IMR-90 (cell line): ENCODE measurements around the gene TAF1B. TPM values are rescaled to one million over a fixed set of nuclear protein-coding genes. Genes with fewer than 3 reads are reported as not detected.

Source experiments
- ATAC-seq: fragments of 200-7000 bp; cut with Tn5 transposase; 2 replicates; pipeline ENCODE4 v1.9.1; 2020; ENCODE audit warnings: low read depth, mild to moderate bottlenecking, moderate library complexity
- BruUV-seq: library from RNA; stranded (reverse); fragments of 400-500 nt; replicated peaks from 2 replicates; lab custom pipeline; 2021; lab: Mats Ljungman, UMichigan
- CTCF ChIA-PET: fragments of 300-600 bp; formaldehyde crosslinking; extraction: SDS; loops from one replicate; lab custom pipeline; 2021; ENCODE audit warnings: antibody characterized with exemption; lab: Yijun Ruan, JAX
- POLR2A ChIA-PET: fragments of 300-600 bp; sonication (Branson Sonifier 250); formaldehyde crosslinking; loops from one replicate; lab custom pipeline; 2022; ENCODE audit warnings: antibody characterized with exemption; ENCODE audit not compliant: unreplicated experiment; lab: Charles Lee
- DNase-seq: peaks from one replicate; pipeline ENCODE4 v3.0.0; 2013
- H2AFZ ChIP-seq: replicated peaks from 2 replicates; pipeline ENCODE3; 2013; ENCODE audit warnings: low read length, mild to moderate bottlenecking; ENCODE audit not compliant: poor library complexity
- H2AK5ac ChIP-seq: 2 replicates; pipeline ENCODE4 v1.6.1; 2013; ENCODE audit warnings: low read depth, low read length, inconsistent platforms
- H2AK9ac ChIP-seq: replicated peaks from 2 replicates; pipeline ENCODE3; 2013; ENCODE audit warnings: mild to moderate bottlenecking, low read depth, low read length, moderate library complexity; ENCODE audit not compliant: poor library complexity
- H2BK120ac ChIP-seq: 2 replicates; pipeline ENCODE4 v1.6.1; 2013; ENCODE audit warnings: low read depth, low read length, inconsistent platforms
- H2BK15ac ChIP-seq: 3 replicates; pipeline ENCODE4 v1.6.1; 2013; ENCODE audit warnings: low read depth, low read length, inconsistent platforms
- H2BK20ac ChIP-seq: 2 replicates; pipeline ENCODE4 v1.6.1; 2013; ENCODE audit warnings: low read depth, mild to moderate bottlenecking, inconsistent platforms, low read length, moderate library complexity
- H2BK5ac ChIP-seq: 2 replicates; pipeline ENCODE4 v1.6.1; 2013; ENCODE audit warnings: mild to moderate bottlenecking, low read depth, low read length, inconsistent platforms; ENCODE audit not compliant: poor library complexity, severe bottlenecking
- H3K14ac ChIP-seq: replicated peaks from 2 replicates; pipeline ENCODE4 v1.6.1; 2013; ENCODE audit warnings: low read depth, low read length, inconsistent platforms
- H3K18ac ChIP-seq: 2 replicates; pipeline ENCODE4 v1.6.1; 2013; ENCODE audit warnings: low read depth, low read length, control low read depth
- H3K23ac ChIP-seq: 2 replicates; pipeline ENCODE4 v1.6.1; 2013; ENCODE audit warnings: low read depth, low read length, inconsistent platforms
- H3K27ac ChIP-seq: 2 replicates; pipeline ENCODE4 v1.5.1; 2013; ENCODE audit warnings: mild to moderate bottlenecking, control low read depth, low read length; ENCODE audit not compliant: insufficient read depth
- H3K27me3 ChIP-seq: 2 replicates; pipeline ENCODE4 v1.6.1; 2013; ENCODE audit warnings: low read length; ENCODE audit not compliant: control insufficient read depth, insufficient read depth
- H3K36me3 ChIP-seq: 2 replicates; pipeline ENCODE4 v1.6.1; 2013; ENCODE audit warnings: low read length, mixed read lengths; ENCODE audit not compliant: control insufficient read depth, insufficient read depth
- H3K4ac ChIP-seq: 2 replicates; pipeline ENCODE4 v1.6.1; 2013; ENCODE audit warnings: low read depth, low read length, inconsistent platforms
- H3K4me1 ChIP-seq: 2 replicates; pipeline ENCODE4 v1.6.1; 2013; ENCODE audit warnings: low read length, mixed read lengths; ENCODE audit not compliant: control insufficient read depth, insufficient read depth
- H3K4me2 ChIP-seq: 2 replicates; pipeline ENCODE4 v1.6.1; 2013; ENCODE audit warnings: low read depth, mild to moderate bottlenecking, control low read depth, low read length, moderate library complexity
- H3K4me3 ChIP-seq: 2 replicates; pipeline ENCODE4 v1.5.1; 2013; ENCODE audit warnings: low read depth, mild to moderate bottlenecking, control low read depth, low read length, moderate library complexity; ENCODE audit not compliant: insufficient read depth
- H3K56ac ChIP-seq: 2 replicates; pipeline ENCODE4 v1.6.1; 2013; ENCODE audit warnings: low read length, inconsistent platforms; ENCODE audit not compliant: insufficient read depth; ENCODE audit errors: extremely low read depth
- H3K79me1 ChIP-seq, 2 experiments: 2 replicates each; pipeline ENCODE4 v1.6.1; 2013; ENCODE audit warnings: low read length in 2 of 2, inconsistent platforms in 1 of 2, low read depth in 1 of 2
- H3K9ac ChIP-seq: 2 replicates; pipeline ENCODE4 v1.6.1; 2013; ENCODE audit warnings: low read depth, low read length, control low read depth
- H3K9me1 ChIP-seq: 2 replicates; pipeline ENCODE4 v1.6.1; 2013; ENCODE audit warnings: low read length, inconsistent platforms; ENCODE audit not compliant: insufficient read depth
- H3K9me3 ChIP-seq: 2 replicates; pipeline ENCODE4 v1.6.1; 2013; ENCODE audit warnings: low read length; ENCODE audit not compliant: control insufficient read depth, insufficient read depth
- H4K20me1 ChIP-seq: 2 replicates; pipeline ENCODE4 v1.6.1; 2013; ENCODE audit warnings: low read length, inconsistent platforms; ENCODE audit not compliant: insufficient read depth
- H4K5ac ChIP-seq: 2 replicates; pipeline ENCODE4 v1.6.1; 2013; ENCODE audit warnings: mild to moderate bottlenecking, low read depth, low read length, control low read depth
- H4K8ac ChIP-seq, 2 experiments: 2 replicates each; pipeline ENCODE4 v1.6.1; 2013; ENCODE audit warnings: low read depth in 2 of 2, low read length in 2 of 2, control low read depth in 1 of 2, inconsistent platforms in 1 of 2
- H4K91ac ChIP-seq: 2 replicates; pipeline ENCODE4 v1.6.1; 2013; ENCODE audit warnings: low read depth, low read length, inconsistent platforms; ENCODE audit not compliant: insufficient read depth
- ELK1 ChIP-seq: fragments of 150-350 bp; IDR thresholded peaks from 2 replicates; pipeline ENCODE4 v1.6.1; 2016; ENCODE audit warnings: low read depth, mild to moderate bottlenecking, low read length, moderate library complexity, borderline replicate concordance
- FOS ChIP-seq: fragments of 150-350 bp; IDR thresholded peaks from 2 replicates; pipeline ENCODE4 v1.6.1; 2016; ENCODE audit warnings: low read depth, low read length
- NFE2L2 ChIP-seq: fragments of 150-350 bp; IDR thresholded peaks from 2 replicates; pipeline ENCODE4 v1.6.1; 2016; ENCODE audit warnings: low read depth, mild to moderate bottlenecking, low read length
- POLR2A ChIP-seq: IDR thresholded peaks from 2 replicates; pipeline ENCODE4 v1.6.1; 2012; ENCODE audit warnings: mild to moderate bottlenecking, low read depth, low read length
- RAD21 ChIP-seq: IDR thresholded peaks from 2 replicates; pipeline ENCODE4 v1.6.1; 2012; ENCODE audit warnings: low read length, improper control_type of control experiment
- RCOR1 ChIP-seq: IDR thresholded peaks from 2 replicates; pipeline ENCODE4 v1.6.1; 2012; ENCODE audit warnings: mild to moderate bottlenecking, low read length, improper control_type of control experiment; ENCODE audit not compliant: insufficient replicate concordance
- USF2 ChIP-seq: fragments of 150-350 bp; IDR thresholded peaks from 2 replicates; pipeline ENCODE4 v1.6.1; 2017; ENCODE audit warnings: mild to moderate bottlenecking, antibody characterized with exemption, low read length, low read depth
- WGBS, 2 experiments: methylation state at CpG; one replicate each; pipeline versions ENCODE4 v1.1.5 to v1.1.7; 2013; ENCODE audit warnings: missing lambda C conversion rate in 2 of 2; ENCODE audit not compliant: insufficient read length in 1 of 2; ENCODE audit errors: extremely low coverage in 2 of 2; 5-methylcytosine and 5-hydroxymethylcytosine counted together
- dilution Hi-C: fragments of 300-500 bp; cut with HindIII; formaldehyde crosslinking; loops from one replicate; pipeline ENCODE4 v1.14.3; 2018; ENCODE audit warnings: low sequenced_read_pairs; ENCODE audit not compliant: unreplicated experiment
- in situ Hi-C: fragments of 300-500 bp; cut with MboI; formaldehyde crosslinking; loops from 3 replicates; pipeline ENCODE4 v1.14.3; 2019; ENCODE audit warnings: low sequenced_read_pairs, inconsistent platforms, mixed read lengths
- intact Hi-C: fragments of 100-400 bp; cut with micrococcal nuclease; formaldehyde crosslinking; loops from 2 replicates; pipeline ENCODE4 v1.10.0; 2022
- polyA plus RNA-seq, 3 experiments: library from polyadenylated mRNA; depleted of rRNA; stranded (reverse); fragments of >200 nt; gene quantifications; 2 replicates each; pipeline ENCODE4 v1.2.3, GENCODE V29; 2012; ENCODE audit warnings: low replicate concordance in 1 of 3
- total RNA-seq: library from RNA; depleted of rRNA; stranded (reverse); fragments of >200 nt; gene quantifications from 2 replicates; pipeline ENCODE4 v1.2.3, GENCODE V29; 2012
- TF ChIP-seq, protein P1 (sequence below): conservative IDR thresholded peaks from 2 replicates; pipeline ENCODE4 v1.5.1; 2012; ENCODE audit warnings: mild to moderate bottlenecking, low read depth, low read length, improper control_type of control experiment

The TAF1B gene
- total and polyA plus RNA-seq, 2 of the 4 experiments (the other 2 are of a cell fraction): 8.4 to 19.9 TPM

DNA sequence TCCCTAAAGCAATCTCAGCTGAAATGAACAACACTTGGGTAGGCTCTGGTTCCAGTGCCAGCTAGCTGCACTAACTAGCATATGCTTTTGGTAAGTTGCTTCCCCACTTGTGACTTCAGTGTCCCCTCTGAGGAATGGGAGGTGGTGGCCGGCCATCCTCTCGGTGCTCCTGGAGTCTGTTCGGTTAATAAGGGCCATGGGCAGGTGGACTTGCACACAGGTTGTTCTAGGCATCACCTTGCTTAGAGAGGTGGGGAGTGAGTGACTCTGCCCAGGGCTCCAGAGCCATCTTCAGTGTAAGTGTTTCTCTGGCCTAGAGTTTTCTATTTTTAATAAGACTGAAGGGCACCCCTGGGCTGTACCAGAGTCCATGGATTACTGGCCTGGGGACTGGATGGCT is 18.8 kb upstream of the TAF1B start:
- Histone ChIP-seq H2BK20ac (no peak overlapping the region), H4K91ac (no peak overlapping the region), H3K9ac (no peak overlapping the region), H3K79me1 (no peaks in the 10 kb centered on the region), H3K36me3 (no peaks in the 10 kb centered on the region), H2AK5ac (no peak overlapping the region), H3K9me1 (no peaks in the 10 kb centered on the region), H3K4me3 (no peak overlapping the region), H4K20me1 (no peaks in the 10 kb centered on the region), H3K56ac (no peak overlapping the region), H4K8ac (no peak overlapping the region), H2BK120ac (no peak overlapping the region), H4K5ac (no peak overlapping the region), H2AK9ac (no peak overlapping the region), H2BK5ac (no peak overlapping the region), H3K27me3 (no peaks in the 10 kb centered on the region), H3K4me1 (peaks cover 4% of the 10 kb centered on the region; the same call in 1 of the 2 replicates), H3K14ac (no peak overlapping the region), H3K27ac (peak overlapping the region; percentile 17; the same call in 1 of the 2 replicates), H3K9me3 (no peaks in the 10 kb centered on the region), H2BK15ac (no peak overlapping the region), H3K4ac (no peak overlapping the region), H3K4me2 (no peak overlapping the region), H3K18ac (no peak overlapping the region), H2AFZ (no peak overlapping the region), H3K23ac (no peak overlapping the region)
- in situ Hi-C loops (loop anchor here (25.0 kb wide), 1 partner anchor 838 kb away; no protein-coding TSS in a partner anchor), dilution Hi-C loops (no loop called here), intact Hi-C loops (no loop called here)
- TF ChIP-seq RCOR1 (no peak), USF2 (no peak), POLR2A (no peak), RAD21 (no peak), NFE2L2 (no peak), FOS (no peak), ELK1 (no peak)
- TF ChIP-seq, protein P1, sequence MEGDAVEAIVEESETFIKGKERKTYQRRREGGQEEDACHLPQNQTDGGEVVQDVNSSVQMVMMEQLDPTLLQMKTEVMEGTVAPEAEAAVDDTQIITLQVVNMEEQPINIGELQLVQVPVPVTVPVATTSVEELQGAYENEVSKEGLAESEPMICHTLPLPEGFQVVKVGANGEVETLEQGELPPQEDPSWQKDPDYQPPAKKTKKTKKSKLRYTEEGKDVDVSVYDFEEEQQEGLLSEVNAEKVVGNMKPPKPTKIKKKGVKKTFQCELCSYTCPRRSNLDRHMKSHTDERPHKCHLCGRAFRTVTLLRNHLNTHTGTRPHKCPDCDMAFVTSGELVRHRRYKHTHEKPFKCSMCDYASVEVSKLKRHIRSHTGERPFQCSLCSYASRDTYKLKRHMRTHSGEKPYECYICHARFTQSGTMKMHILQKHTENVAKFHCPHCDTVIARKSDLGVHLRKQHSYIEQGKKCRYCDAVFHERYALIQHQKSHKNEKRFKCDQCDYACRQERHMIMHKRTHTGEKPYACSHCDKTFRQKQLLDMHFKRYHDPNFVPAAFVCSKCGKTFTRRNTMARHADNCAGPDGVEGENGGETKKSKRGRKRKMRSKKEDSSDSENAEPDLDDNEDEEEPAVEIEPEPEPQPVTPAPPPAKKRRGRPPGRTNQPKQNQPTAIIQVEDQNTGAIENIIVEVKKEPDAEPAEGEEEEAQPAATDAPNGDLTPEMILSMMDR: no peak
- ChIA-PET CTCF (interaction anchor here (0.6 kb wide), 1 partner anchor 9 kb away, joined by 5 read pairs; no protein-coding TSS in a partner anchor), POLR2A (no interaction called here)
- 100% methylated on average over 2 of the region's 3 CpGs; no CpG with 5 or more reads in 1 of the 2 experiments for WGBS, 2 experiments
- DNase-seq (no peak), ATAC-seq (no peak)
- no TSS peak for BruUV-seq
